ENCODE data around the gene EPHA4.
"Not testable (repeated sequence)": the region's sequence is repeated elsewhere in the genome, so short reads cannot be mapped to it uniquely, and the experiment has no call there.

The EPHA4 gene

DNA sequence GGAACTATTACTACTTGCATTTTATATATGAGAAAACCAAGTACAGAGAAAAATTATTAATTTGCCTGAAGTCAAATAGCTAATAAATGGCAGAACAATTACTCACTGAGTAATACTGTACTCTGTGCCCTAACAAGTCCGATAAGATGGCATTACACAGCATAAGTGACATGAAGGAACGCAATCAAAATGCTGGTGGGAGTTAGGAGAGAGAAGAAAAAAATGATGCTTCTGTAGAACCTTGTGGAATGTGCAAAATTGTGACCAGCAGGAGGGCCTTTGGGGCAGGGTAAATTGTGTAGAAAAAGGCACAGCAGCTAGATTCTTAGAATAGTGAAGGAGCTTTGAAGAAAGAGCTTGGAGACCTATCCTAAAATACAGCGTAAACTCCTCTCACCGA is 32.9 kb downstream of the EPHA4 start:
- no peak for ATAC-seq
- no peak for DNase-seq

DNA sequence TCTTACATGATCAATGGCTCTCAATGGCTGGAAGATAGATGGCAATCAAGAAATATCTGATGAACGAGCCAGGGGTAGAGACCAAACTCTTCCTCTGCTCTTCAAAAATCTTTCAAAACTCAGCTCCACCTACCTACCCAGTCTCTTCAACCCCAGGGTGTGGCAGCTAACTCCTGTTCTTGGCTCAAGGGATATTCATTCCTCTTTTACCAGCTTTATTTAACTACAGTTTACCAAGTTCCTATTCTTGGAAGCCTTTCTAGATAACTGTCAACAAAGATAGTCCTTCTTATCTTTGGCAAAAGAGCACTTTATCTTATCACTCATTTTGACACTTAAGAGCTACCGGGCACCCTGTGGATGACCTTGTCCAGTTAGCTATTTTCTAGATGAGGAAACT is 36.3 kb downstream of the EPHA4 start:
- ATAC-seq (no peak), DNase-seq (no peak)

DNA sequence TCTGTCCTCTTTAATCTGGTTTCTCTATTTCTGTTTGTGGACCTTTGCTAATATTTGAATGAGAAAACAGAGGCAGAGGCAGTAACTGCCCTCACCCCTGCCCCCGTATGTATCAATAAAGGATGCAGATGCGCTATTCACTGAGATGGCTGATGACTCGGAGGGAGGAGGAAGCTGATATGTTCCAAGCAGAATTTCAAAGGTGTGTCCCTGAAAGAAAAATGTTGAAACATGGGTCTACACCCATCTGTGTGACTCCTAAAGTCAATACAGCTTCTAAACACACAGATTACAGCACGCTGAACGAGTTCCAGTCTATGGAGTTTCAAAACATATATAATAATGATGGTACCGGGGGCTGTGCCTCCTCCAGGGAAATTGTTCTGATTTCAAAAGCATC is 38.8 kb downstream of the EPHA4 start:
- DNase-seq (no peak), ATAC-seq (no peak)

DNA sequence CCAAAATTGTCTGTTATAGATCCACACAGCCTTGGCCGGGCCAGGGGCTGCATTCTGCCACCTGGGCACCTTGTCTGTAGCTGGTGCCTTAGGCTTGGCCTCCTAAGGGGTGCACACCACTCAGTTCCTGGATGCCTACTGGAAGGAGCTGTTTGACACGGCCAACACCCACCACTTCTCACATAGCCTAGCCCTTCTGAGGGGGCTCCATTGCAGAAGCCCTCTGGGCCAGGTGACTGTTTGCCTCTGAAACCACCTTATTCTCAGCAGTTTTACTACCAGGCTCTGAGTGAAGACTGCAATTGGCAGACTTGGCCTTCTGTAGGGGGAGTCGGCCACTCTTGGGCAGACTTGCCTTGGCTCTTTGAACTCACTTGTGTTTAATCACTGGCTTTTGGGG is 39.5 kb downstream of the EPHA4 start:
- DNase-seq (no peak), ATAC-seq (no peak)

DNA sequence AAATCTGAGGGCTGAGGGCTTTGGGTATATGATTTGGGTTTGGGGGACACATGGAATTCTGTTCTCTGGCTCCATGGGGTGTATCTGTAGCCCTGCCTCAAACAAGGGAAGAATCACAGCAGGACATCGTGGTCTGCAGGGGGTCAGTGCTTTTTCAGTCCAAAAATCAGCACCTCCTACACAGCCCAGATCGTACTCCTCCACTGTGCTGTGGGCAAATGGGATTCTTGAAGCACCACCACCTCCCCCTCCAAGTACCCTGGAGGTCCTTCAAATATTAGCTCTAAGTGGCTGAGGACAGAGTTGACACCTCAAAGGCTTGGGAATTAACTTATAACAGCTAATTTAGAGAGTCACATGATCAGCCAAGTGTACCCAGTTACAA is 41.5 kb downstream of the EPHA4 start:
- ATAC-seq (no peak), DNase-seq (no peak)

DNA sequence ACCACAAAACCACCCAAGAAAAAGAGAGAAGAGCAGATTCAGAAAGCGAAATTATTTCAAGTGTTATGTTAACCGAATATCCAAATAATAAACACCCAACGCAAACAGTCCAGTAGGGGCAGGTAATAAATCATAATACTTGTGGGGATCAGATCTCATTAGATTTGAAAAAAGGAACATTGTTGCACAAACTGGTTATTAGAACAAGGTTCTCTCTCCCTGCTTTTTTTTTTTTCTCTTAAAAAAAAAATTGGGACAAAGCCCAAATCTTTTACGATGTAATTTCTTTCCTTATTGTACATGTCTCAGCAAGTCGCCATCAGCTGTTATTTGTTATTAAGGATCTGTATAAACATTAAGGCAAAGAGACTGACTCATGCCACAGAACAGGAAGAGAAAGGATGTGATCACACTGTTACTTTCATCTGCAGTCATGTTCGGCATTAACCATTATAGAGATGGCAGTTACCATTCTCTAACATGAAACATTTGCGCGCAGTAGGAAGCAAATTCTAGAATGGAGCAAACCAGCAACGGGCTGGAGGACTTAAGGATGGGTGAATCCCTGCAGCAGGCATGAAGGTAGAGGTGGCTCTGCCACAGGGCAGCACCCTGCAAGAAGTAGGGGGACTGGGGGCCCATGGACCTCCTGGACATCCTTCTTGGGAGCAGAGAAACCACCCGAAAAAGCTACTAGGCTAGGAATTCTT is 42.0 kb downstream of the EPHA4 start:
- DNase-seq (no peak), ATAC-seq (peak; percentile 43)

DNA sequence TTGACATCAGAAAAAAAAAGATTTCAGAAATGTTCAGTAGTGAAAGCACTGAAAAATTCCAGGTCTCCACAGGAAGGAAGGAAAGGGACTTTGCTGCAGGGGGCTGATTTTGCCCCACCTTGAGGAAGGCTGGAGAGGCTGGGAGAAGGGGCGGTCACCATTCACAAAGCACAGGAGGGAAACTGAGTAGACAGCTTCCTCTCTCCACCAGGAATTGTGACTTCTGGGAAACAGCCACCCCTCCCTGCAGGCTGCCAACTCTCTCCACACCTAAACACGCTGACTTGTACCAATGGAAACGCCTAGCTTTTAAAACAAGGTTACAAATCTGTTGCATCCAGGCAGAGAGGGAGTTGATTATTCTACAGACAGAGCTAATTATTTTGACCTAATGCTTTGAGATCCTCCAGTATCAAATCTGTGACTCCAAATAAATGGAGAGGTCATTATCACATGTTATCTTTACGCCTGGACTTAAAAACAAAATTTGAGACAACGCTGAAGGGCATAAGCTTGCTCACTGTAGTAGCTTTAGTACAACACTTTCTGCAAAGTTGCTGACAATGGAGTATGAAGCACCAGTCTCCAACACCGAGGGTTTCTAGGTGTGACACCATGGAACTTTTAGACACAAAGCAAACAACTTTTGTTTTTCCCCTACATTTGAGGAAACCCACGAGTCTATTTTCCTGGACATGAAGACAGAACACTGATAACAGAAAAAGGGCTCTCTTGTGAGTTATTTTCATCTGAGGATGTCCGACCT is 42.7 kb downstream of the EPHA4 start:
- DNase-seq (no peak), ATAC-seq (no peak)

DNA sequence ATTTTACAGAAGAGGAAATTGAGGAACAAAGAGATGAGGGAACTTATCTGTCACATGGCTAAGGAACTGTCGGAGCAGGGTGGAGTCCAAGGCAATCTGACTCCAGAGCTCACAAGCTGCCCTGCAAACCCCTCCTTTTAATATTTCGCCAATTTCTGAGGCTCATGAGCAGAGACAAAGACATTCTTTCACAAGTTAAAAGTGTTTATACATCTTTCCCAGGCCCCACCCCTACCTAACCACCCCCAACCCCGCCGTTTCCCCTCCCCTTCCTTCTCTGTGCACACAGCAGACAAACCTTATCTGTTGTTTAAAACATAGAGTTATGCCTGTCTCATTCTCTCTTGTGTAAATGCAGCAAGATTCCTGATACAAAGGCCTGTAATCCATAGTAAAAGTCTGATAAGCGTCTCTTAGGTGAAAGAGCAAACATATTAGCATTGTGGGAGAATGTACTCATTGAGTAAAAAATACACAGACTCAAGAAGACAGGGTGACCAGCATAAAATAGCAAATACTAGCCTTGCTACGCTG is 44.3 kb downstream of the EPHA4 start:
- no peak for ATAC-seq
- no peak for DNase-seq

DNA sequence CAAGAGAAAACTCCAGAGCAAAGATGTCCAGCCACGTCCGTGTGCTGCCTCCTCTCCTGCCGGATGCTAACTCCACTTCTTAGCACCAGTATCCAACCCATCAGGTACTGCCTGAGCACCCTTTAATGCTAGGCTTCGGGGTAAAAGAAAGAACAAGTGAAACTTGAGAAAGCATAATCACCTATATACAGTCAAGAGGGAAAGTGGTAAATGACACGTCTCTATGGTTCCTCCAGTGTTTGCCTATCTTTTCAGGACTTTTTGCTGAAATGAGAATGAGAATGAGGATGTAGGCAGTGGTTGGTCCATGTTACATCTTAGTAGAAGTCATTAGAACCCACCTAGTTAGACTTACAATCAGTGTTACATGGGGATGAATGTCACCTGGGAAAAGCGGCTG is 47.9 kb downstream of the EPHA4 start:
- DNase-seq (no peak), ATAC-seq (no peak)

DNA sequence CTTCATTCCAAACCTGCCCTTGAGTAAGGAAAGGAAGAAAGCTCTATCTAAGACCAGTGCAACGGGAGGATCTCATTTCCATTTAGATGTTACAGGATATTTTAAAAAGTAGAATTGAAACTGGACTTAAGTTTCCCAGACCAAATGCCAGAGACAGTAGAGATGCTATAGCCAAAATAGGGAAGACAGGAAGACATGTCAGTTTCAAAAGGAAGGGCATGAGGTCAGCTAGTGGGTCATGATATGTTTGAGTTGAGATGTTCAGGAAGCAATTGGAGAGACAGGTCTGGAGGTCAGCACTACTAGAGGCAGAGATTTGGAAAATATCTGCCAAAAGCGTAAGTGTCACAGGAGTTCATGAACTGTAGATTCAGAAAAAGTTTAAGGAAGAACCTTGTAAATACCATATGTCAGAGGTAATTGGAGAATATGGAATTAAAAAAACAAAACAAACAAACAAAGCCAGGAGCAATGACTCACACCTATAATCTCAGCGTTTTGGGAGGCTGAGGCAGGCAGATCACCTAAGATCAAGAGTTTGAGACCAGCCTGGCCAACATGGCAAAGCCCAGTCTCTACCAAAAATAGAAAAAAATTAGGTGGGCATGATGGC is 50.8 kb downstream of the EPHA4 start:
- ATAC-seq: no peak

DNA sequence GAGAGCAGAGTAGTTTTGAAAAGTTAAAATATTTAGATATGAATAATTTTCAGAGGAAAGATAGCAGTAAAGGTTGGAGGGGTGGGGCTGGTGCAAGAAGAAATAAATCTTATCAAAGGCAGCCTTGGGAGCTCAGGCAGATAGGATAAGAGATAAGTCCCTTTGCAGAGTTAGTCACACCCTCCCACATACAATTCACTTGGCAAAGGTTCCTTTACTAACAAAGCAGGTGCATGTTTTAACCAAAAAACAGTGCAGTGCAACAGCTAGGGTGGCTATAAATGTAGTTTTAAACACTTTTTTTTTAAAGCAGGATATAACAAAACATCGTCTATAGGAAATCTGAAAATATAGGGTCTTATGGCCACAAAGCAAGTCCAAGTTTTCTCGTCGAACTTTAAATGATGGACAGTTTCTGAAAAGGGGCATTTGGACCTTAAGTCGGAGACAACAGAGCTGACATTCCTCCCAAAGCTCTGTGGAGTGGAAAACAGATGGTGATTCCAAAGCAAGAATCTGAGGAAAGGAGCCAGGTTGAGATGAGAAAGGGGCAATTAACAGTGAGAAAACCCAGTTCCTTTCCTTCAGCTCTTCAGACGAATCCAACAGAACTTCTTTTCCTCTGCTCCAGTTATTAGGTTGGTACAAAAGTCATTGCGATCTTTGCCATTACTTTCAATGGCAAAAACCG is 53.0 kb downstream of the EPHA4 start:
- ATAC-seq (no peak), DNase-seq (no peak)

More for the DNA sequence above, 50.8 kb downstream of the EPHA4 start:
- DNase-seq: no peak

DNA sequence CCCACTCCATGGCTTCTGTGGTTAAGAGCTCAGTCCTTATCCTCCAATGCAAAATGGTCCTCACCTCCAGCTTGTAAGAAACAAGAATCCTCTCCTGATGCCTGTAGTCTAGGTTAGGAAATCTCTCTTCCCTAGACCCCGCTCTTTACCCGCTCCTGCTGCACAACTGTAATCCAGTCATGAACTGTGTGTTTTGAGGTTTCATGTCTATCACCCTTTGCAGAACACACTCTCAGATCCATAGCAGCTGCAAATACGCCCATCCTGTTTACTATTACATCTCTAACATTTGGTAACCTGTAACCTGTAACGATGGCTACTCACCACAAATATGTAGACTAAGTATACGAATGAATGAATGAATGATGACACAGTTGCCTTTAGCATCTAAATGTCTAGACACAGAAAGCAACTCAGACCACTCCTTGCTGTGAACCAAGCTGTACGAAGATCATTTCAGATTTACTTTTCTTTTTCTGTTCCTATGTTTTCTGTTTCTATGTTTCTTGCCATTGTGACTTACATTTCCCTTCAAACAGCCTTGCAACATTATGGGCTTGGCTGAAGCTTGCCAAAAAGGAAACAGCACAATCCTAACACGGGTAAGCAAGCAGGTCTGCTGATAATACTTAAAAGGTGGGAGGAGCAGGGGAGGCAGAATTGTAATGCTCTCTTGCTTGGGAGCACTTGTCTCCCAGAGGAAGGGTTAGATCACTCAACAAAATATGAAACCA is 53.7 kb downstream of the EPHA4 start:
- DNase-seq (no peak), ATAC-seq (peak; percentile 26)

DNA sequence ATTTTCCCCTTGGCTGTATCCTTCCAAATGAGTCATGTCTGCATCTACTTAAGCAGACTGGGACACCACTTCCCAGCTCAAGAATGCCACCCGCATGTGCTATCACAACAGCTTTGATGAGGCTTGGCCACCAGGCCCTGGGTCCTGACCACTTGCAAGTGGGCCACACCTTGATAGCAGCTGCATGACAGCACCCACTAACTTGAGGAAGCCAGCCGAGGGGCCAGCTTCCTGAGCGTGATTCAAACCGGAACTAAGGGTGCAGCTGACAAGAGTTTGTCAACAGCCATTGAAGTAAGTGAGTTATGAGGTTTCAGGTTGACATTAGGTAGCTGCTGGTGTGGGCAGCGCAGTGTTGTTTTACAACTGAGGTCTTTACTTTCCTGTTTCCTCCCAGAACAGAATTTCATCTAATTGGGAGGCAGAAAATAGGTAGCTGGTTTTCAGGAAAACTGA is 54.4 kb downstream of the EPHA4 start:
- DNase-seq (peak; percentile 51), ATAC-seq (peak; percentile 84)

DNA sequence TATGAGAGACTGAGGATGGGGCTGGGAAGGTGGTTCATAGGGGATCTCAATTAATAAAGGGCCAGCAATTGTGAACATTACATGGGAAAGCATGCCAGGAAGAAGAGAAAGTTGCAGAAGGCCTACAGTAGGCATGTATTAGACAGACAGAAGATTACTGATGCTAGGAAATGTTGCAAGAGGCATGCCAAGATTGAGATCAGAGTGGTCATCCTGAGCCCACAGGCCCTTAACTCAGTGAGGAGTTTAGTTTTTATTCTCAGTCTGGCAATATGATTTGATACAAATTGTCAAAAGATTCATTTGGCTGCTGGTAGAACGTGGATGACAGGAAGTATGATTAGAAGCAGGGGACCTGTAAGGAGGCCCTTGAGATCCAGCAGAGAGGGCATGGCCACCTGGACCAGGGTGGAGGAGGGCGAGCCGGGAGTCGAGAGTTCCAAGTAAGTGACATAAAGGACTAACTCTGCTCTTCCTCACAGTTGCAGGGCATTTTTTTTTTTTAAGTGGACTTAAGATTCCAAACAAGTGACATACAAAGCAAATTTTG is 54.9 kb downstream of the EPHA4 start:
- DNase-seq: no peak
- ATAC-seq: no peak

DNA sequence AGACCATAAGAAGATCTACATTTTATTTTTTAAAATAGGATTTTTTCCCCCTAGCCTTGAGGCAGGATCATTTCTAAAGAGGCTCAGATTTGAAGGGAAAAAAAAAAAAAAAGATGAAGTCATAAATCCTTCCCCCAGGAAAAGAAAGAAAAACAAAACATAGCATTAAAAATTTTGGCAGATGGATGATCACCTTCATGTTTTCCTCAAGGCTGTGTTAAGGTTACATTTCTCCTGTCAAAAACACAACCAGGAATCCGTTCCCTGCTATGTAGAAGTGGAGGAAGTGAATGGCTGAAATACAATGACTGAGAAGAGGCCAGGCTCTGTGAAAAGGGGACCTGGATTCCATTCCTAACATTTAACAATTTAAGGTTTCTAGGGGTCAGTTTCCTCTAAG is 56.2 kb downstream of the EPHA4 start:
- DNase-seq (no peak), ATAC-seq (no peak)

DNA sequence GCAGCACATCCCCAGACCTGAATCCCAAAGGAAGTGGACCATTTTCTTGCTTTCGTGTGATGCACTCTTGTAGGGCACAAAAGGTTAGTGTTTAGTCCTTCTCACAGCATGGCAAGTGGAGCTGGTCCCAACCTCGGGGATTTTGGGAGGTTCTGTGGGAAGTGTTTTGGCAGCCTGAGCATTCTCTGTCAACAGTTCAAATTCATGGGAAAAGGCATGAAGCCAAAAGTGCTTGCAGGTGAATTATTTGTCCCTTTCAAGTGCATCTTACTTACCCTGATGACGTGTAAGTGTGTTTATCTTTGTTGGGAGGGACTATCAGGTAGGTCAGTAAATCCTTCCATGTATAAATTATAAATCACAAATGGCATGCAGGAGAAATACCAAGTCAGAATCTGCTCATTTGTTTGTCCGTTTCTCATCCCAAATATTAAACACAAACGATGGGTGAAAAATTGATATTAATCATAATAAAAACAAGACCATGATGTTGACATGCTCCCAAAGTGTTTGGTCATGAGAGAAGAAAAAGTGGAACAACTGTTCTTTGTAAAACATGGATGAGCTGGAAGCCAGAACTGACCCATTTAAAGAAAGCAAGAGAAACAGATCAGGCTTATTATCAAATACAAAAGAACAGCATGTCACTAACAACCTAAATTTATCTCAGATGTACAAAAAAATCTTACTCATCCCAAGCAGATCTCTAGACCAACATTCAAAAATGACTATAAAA is 57.6 kb downstream of the EPHA4 start:
- no peak for ATAC-seq

DNA sequence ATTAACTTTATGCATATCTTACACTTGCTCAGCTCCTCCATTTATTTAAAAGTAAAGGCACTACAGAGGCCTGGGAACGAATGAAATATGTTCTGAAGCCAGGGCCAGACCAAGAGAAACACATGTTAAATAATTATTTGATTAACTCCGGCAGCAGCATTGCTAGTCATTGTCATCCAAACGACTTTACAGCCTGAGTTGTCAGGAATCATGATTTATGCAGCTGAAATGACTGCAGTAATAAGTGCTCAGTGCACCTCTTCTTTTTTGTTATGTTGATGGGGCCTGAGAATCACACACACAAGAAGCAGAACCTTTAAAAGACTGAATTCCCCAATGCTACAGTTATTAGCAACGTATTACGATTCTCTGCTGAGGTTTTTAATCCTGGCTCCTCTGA is 58.9 kb downstream of the EPHA4 start:
- DNase-seq (no peak), ATAC-seq (no peak)

More for the DNA sequence above, 57.6 kb downstream of the EPHA4 start:
- no peak for DNase-seq

DNA sequence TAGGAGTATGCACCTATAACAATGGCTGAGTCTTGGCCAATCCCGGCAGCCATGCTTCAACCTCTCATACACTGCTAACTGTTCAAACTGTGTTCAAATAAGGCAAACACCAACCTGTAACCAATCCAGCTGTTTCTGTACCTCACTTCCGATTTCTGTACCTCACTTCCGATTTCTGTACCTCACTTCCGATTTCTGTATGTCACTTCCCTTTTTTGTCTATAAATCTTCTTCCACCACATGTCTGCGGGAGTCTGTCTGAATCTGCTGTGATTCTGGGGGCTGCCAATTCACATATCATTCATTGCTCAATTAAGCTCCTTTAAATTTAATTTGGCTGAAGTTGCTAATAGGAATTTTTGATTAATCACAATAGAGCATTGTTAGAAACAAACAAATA is 60.8 kb downstream of the EPHA4 start:
- ATAC-seq, DNase-seq: not testable (repeated sequence)

DNA sequence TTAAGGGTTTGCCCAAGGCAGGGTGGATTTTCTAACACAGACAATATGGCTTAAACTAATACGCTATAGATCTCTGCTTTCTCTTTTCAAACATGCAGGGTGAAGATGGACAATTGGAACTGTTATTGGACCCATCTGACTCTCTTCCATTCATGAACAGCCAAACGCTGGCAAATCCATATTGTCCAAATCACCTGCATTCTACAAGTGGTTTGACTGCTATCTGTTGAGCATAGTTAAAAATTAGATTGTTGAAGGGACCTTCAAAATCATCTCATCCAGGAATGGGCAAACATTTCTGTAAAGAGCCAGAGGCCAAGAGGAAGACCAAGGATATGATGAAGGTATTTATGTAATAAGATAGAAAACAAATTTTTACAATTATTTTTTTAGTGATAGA is 65.6 kb downstream of the EPHA4 start:
- ATAC-seq: no peak
- DNase-seq: no peak

DNA sequence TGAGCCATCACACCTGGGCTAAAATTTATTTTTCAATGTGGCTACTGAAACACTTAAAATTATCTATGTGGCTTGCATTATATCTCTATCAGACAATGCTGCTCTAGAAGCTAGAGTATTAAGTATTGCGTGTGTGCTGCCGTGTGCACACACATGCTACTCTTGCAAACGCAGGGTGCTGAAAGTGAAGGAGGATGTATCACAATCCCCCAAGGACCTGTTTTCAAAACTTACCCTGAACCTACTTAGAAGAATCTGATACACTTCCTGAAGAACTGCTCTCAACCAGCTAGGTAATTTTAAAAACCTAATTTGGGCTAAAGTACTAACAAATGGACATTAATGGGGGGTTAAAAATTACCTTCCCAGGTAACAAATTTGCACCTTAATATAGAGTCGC is 66.5 kb downstream of the EPHA4 start:
- ATAC-seq (no peak), DNase-seq (no peak)

DNA sequence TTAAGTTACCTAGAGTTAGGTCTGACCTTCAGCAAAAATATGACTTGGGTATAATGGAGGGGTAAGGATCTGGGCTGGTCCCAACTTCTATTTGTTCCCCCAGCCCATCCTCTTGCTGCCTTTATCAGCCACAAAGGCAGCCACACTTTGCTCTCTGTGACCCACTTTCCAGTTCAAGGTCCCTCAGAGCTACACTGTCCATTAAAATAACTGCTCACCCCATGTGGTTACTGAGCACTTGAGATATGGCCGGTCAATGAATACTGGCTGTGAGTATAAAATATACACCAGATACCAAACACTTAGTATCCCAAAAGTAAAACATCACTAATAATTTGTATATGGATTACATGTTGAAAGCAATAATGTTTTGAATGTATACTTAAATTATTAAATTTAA is 67.2 kb downstream of the EPHA4 start:
- ATAC-seq (no peak), DNase-seq (no peak)
